IMR-90 (cell line): ENCODE results near the gene OR13C8. TPM values are rescaled to one million over a fixed set of nuclear protein-coding genes. Genes with fewer than 3 reads are reported as not detected.

ENCODE experiments used
- ATAC-seq: fragments of 200-7000 bp; cut with Tn5 transposase; 2 replicates; pipeline ENCODE4 v1.9.1; 2020; ENCODE audit warnings: low read depth, mild to moderate bottlenecking, moderate library complexity
- BruUV-seq: library from RNA; stranded (reverse); fragments of 400-500 nt; replicated peaks from 2 replicates; lab custom pipeline; 2021; lab: Mats Ljungman, UMichigan
- CTCF ChIA-PET: fragments of 300-600 bp; formaldehyde crosslinking; extraction: SDS; loops from one replicate; lab custom pipeline; 2021; ENCODE audit warnings: antibody characterized with exemption; lab: Yijun Ruan, JAX
- POLR2A ChIA-PET: fragments of 300-600 bp; sonication (Branson Sonifier 250); formaldehyde crosslinking; loops from one replicate; lab custom pipeline; 2022; ENCODE audit warnings: antibody characterized with exemption; ENCODE audit not compliant: unreplicated experiment; lab: Charles Lee
- DNase-seq: peaks from one replicate; pipeline ENCODE4 v3.0.0; 2013
- H2AFZ ChIP-seq: replicated peaks from 2 replicates; pipeline ENCODE3; 2013; ENCODE audit warnings: low read length, mild to moderate bottlenecking; ENCODE audit not compliant: poor library complexity
- H2AK5ac ChIP-seq: 2 replicates; pipeline ENCODE4 v1.6.1; 2013; ENCODE audit warnings: low read depth, low read length, inconsistent platforms
- H2AK9ac ChIP-seq: replicated peaks from 2 replicates; pipeline ENCODE3; 2013; ENCODE audit warnings: mild to moderate bottlenecking, low read depth, low read length, moderate library complexity; ENCODE audit not compliant: poor library complexity
- H2BK120ac ChIP-seq: 2 replicates; pipeline ENCODE4 v1.6.1; 2013; ENCODE audit warnings: low read depth, low read length, inconsistent platforms
- H2BK15ac ChIP-seq: 3 replicates; pipeline ENCODE4 v1.6.1; 2013; ENCODE audit warnings: low read depth, low read length, inconsistent platforms
- H2BK20ac ChIP-seq: 2 replicates; pipeline ENCODE4 v1.6.1; 2013; ENCODE audit warnings: low read depth, mild to moderate bottlenecking, inconsistent platforms, low read length, moderate library complexity
- H2BK5ac ChIP-seq: 2 replicates; pipeline ENCODE4 v1.6.1; 2013; ENCODE audit warnings: mild to moderate bottlenecking, low read depth, low read length, inconsistent platforms; ENCODE audit not compliant: poor library complexity, severe bottlenecking
- H3K14ac ChIP-seq: replicated peaks from 2 replicates; pipeline ENCODE4 v1.6.1; 2013; ENCODE audit warnings: low read depth, low read length, inconsistent platforms
- H3K18ac ChIP-seq: 2 replicates; pipeline ENCODE4 v1.6.1; 2013; ENCODE audit warnings: low read depth, low read length, control low read depth
- H3K23ac ChIP-seq: 2 replicates; pipeline ENCODE4 v1.6.1; 2013; ENCODE audit warnings: low read depth, low read length, inconsistent platforms
- H3K27ac ChIP-seq: 2 replicates; pipeline ENCODE4 v1.5.1; 2013; ENCODE audit warnings: mild to moderate bottlenecking, control low read depth, low read length; ENCODE audit not compliant: insufficient read depth
- H3K27me3 ChIP-seq: 2 replicates; pipeline ENCODE4 v1.6.1; 2013; ENCODE audit warnings: low read length; ENCODE audit not compliant: control insufficient read depth, insufficient read depth
- H3K36me3 ChIP-seq: 2 replicates; pipeline ENCODE4 v1.6.1; 2013; ENCODE audit warnings: low read length, mixed read lengths; ENCODE audit not compliant: control insufficient read depth, insufficient read depth
- H3K4ac ChIP-seq: 2 replicates; pipeline ENCODE4 v1.6.1; 2013; ENCODE audit warnings: low read depth, low read length, inconsistent platforms
- H3K4me1 ChIP-seq: 2 replicates; pipeline ENCODE4 v1.6.1; 2013; ENCODE audit warnings: low read length, mixed read lengths; ENCODE audit not compliant: control insufficient read depth, insufficient read depth
- H3K4me2 ChIP-seq: 2 replicates; pipeline ENCODE4 v1.6.1; 2013; ENCODE audit warnings: low read depth, mild to moderate bottlenecking, control low read depth, low read length, moderate library complexity
- H3K4me3 ChIP-seq: 2 replicates; pipeline ENCODE4 v1.5.1; 2013; ENCODE audit warnings: low read depth, mild to moderate bottlenecking, control low read depth, low read length, moderate library complexity; ENCODE audit not compliant: insufficient read depth
- H3K56ac ChIP-seq: 2 replicates; pipeline ENCODE4 v1.6.1; 2013; ENCODE audit warnings: low read length, inconsistent platforms; ENCODE audit not compliant: insufficient read depth; ENCODE audit errors: extremely low read depth
- H3K79me1 ChIP-seq, 2 experiments: 2 replicates each; pipeline ENCODE4 v1.6.1; 2013; ENCODE audit warnings: low read length in 2 of 2, inconsistent platforms in 1 of 2, low read depth in 1 of 2
- H3K9ac ChIP-seq: 2 replicates; pipeline ENCODE4 v1.6.1; 2013; ENCODE audit warnings: low read depth, low read length, control low read depth
- H3K9me1 ChIP-seq: 2 replicates; pipeline ENCODE4 v1.6.1; 2013; ENCODE audit warnings: low read length, inconsistent platforms; ENCODE audit not compliant: insufficient read depth
- H3K9me3 ChIP-seq: 2 replicates; pipeline ENCODE4 v1.6.1; 2013; ENCODE audit warnings: low read length; ENCODE audit not compliant: control insufficient read depth, insufficient read depth
- H4K20me1 ChIP-seq: 2 replicates; pipeline ENCODE4 v1.6.1; 2013; ENCODE audit warnings: low read length, inconsistent platforms; ENCODE audit not compliant: insufficient read depth
- H4K5ac ChIP-seq: 2 replicates; pipeline ENCODE4 v1.6.1; 2013; ENCODE audit warnings: mild to moderate bottlenecking, low read depth, low read length, control low read depth
- H4K8ac ChIP-seq, 2 experiments: 2 replicates each; pipeline ENCODE4 v1.6.1; 2013; ENCODE audit warnings: low read depth in 2 of 2, low read length in 2 of 2, control low read depth in 1 of 2, inconsistent platforms in 1 of 2
- H4K91ac ChIP-seq: 2 replicates; pipeline ENCODE4 v1.6.1; 2013; ENCODE audit warnings: low read depth, low read length, inconsistent platforms; ENCODE audit not compliant: insufficient read depth
- BHLHE40 ChIP-seq: fragments of 150-350 bp; IDR thresholded peaks from 2 replicates; pipeline ENCODE4 v1.6.1; 2016; ENCODE audit warnings: mild to moderate bottlenecking, low read depth, low read length
- CEBPB ChIP-seq: IDR thresholded peaks from 2 replicates; pipeline ENCODE4 v1.6.1; 2012; ENCODE audit warnings: low read depth, low read length, improper control_type of control experiment
- MXI1 ChIP-seq: IDR thresholded peaks from 2 replicates; pipeline ENCODE4 v1.6.1; 2012; ENCODE audit warnings: low read depth, mild to moderate bottlenecking, low read length, moderate library complexity, borderline replicate concordance
- POLR2A ChIP-seq: IDR thresholded peaks from 2 replicates; pipeline ENCODE4 v1.6.1; 2012; ENCODE audit warnings: mild to moderate bottlenecking, low read depth, low read length
- RAD21 ChIP-seq: IDR thresholded peaks from 2 replicates; pipeline ENCODE4 v1.6.1; 2012; ENCODE audit warnings: low read length, improper control_type of control experiment
- RCOR1 ChIP-seq: IDR thresholded peaks from 2 replicates; pipeline ENCODE4 v1.6.1; 2012; ENCODE audit warnings: mild to moderate bottlenecking, low read length, improper control_type of control experiment; ENCODE audit not compliant: insufficient replicate concordance
- SMC3 ChIP-seq: fragments of 150-350 bp; IDR thresholded peaks from 2 replicates; pipeline ENCODE4 v1.6.1; 2016; ENCODE audit warnings: low read depth, mild to moderate bottlenecking, antibody characterized with exemption, low read length, moderate library complexity
- USF2 ChIP-seq: fragments of 150-350 bp; IDR thresholded peaks from 2 replicates; pipeline ENCODE4 v1.6.1; 2017; ENCODE audit warnings: mild to moderate bottlenecking, antibody characterized with exemption, low read length, low read depth
- WGBS, 2 experiments: methylation state at CpG; one replicate each; pipeline versions ENCODE4 v1.1.5 to v1.1.7; 2013; ENCODE audit warnings: missing lambda C conversion rate in 2 of 2; ENCODE audit not compliant: insufficient read length in 1 of 2; ENCODE audit errors: extremely low coverage in 2 of 2; 5-methylcytosine and 5-hydroxymethylcytosine counted together
- dilution Hi-C: fragments of 300-500 bp; cut with HindIII; formaldehyde crosslinking; loops from one replicate; pipeline ENCODE4 v1.14.3; 2018; ENCODE audit warnings: low sequenced_read_pairs; ENCODE audit not compliant: unreplicated experiment
- in situ Hi-C: fragments of 300-500 bp; cut with MboI; formaldehyde crosslinking; loops from 3 replicates; pipeline ENCODE4 v1.14.3; 2019; ENCODE audit warnings: low sequenced_read_pairs, inconsistent platforms, mixed read lengths
- intact Hi-C: fragments of 100-400 bp; cut with micrococcal nuclease; formaldehyde crosslinking; loops from 2 replicates; pipeline ENCODE4 v1.10.0; 2022
- polyA plus RNA-seq, 3 experiments: library from polyadenylated mRNA; depleted of rRNA; stranded (reverse); fragments of >200 nt; gene quantifications; 2 replicates each; pipeline ENCODE4 v1.2.3, GENCODE V29; 2012; ENCODE audit warnings: low replicate concordance in 1 of 3
- total RNA-seq: library from RNA; depleted of rRNA; stranded (reverse); fragments of >200 nt; gene quantifications from 2 replicates; pipeline ENCODE4 v1.2.3, GENCODE V29; 2012

Gene OR13C8
- total and polyA plus RNA-seq, 2 of the 4 experiments (the other 2 are of a cell fraction): not detected

GRCh38 chr9:104611213-104611612, 42.2 kb downstream of the OR13C8 start:
- H4K20me1 ChIP-seq: no peaks in the 10 kb centered on the region
- WGBS, 2 experiments: no CpG with 5 or more reads among the region's 2 CpGs
- H3K79me1 ChIP-seq: no peaks in the 10 kb centered on the region
- DNase-seq (no peak), ATAC-seq (no peak)
- no peaks in the 10 kb centered on the region for H3K36me3 ChIP-seq
- H3K27me3 ChIP-seq: no peaks in the 10 kb centered on the region
- no peak overlapping the region for H3K4me2 ChIP-seq
- CTCF ChIA-PET: no interaction called here
- dilution Hi-C loops: no loop called here
- no peak overlapping the region for H2AK5ac ChIP-seq
- no peak overlapping the region for H3K56ac ChIP-seq
- no peaks in the 10 kb centered on the region for H3K9me1 ChIP-seq
- TF ChIP-seq RCOR1 (no peak), CEBPB (no peak), SMC3 (no peak), RAD21 (no peak), MXI1 (no peak), BHLHE40 (no peak), USF2 (no peak), POLR2A (no peak)
- H3K4me1 ChIP-seq: no peaks in the 10 kb centered on the region
- no peak overlapping the region for H2BK15ac ChIP-seq
- H3K23ac ChIP-seq: no peak overlapping the region
- no peak overlapping the region for H4K5ac ChIP-seq
- BruUV-seq: no TSS peak
- no peak overlapping the region for H3K4ac ChIP-seq
- no peak overlapping the region for H2BK120ac ChIP-seq
- no peak overlapping the region for H3K14ac ChIP-seq
- H3K18ac ChIP-seq: no peak overlapping the region
- H3K9me3 ChIP-seq: 0 out of 2 replicates have a peak, but pooled peaks cover 2% of the 10 kb centered on the region
- intact Hi-C loops: no loop called here
- H3K27ac ChIP-seq: no peak overlapping the region
- no peak overlapping the region for H2BK20ac ChIP-seq
- H3K9ac ChIP-seq: no peak overlapping the region
- no peak overlapping the region for H2AFZ ChIP-seq
- POLR2A ChIA-PET: no interaction called here
- no peak overlapping the region for H4K8ac ChIP-seq
- in situ Hi-C loops: no loop called here
- H3K4me3 ChIP-seq: no peak overlapping the region
- no peak overlapping the region for H2BK5ac ChIP-seq
- no peak overlapping the region for H2AK9ac ChIP-seq
- no peak overlapping the region for H4K91ac ChIP-seq
